NT2/D1 (cell line): Measurements from ENCODE around the gene DCUN1D3.

Experiments
- DNase-seq: peaks from one replicate; pipeline ENCODE4 v3.0.0-alpha.2; 2011; ENCODE audit warnings: low read depth, low spot score
- H3K27me3 ChIP-seq: 2 replicates; pipeline ENCODE4 v1.6.0; 2011; ENCODE audit warnings: mild to moderate bottlenecking; ENCODE audit not compliant: insufficient read length, insufficient read depth
- H3K36me3 ChIP-seq: 2 replicates; pipeline ENCODE4 v1.6.1; 2011; ENCODE audit warnings: mild to moderate bottlenecking, low read length, mixed read lengths; ENCODE audit not compliant: insufficient read depth, insufficient read length
- H3K4me1 ChIP-seq: 2 replicates; pipeline ENCODE4 v1.5.1; 2011; ENCODE audit not compliant: insufficient read depth, insufficient read length
- H3K4me3 ChIP-seq: 2 replicates; pipeline ENCODE4 v1.5.1; 2011; ENCODE audit warnings: low read depth; ENCODE audit not compliant: insufficient read length
- H3K9ac ChIP-seq: 2 replicates; pipeline ENCODE4 v1.6.0; 2011; ENCODE audit warnings: low read depth; ENCODE audit not compliant: insufficient read length
- H3K9me3 ChIP-seq: 2 replicates; pipeline ENCODE4 v1.5.1; 2011; ENCODE audit warnings: mild to moderate bottlenecking, low read length; ENCODE audit not compliant: insufficient read depth
- SUZ12 ChIP-seq: IDR thresholded peaks from 2 replicates; pipeline ENCODE4 v1.6.1; 2011; ENCODE audit not compliant: insufficient read length, insufficient read depth; ENCODE audit errors: extremely low read depth
- YY1 ChIP-seq: IDR thresholded peaks from 2 replicates; pipeline ENCODE4 v1.6.1; 2011; ENCODE audit not compliant: insufficient read length, insufficient read depth
- ZNF274 ChIP-seq: IDR thresholded peaks from 2 replicates; pipeline ENCODE4 v1.6.1; 2011; ENCODE audit warnings: mild to moderate bottlenecking, low read depth, low read length

DCUN1D3 gene

GRCh38 chr16:20826039-20826566 is 74.1 kb downstream of the DCUN1D3 start:
- Histone ChIP-seq H3K27me3 (no peaks in the 10 kb centered on the region), H3K9me3 (no peaks in the 10 kb centered on the region), H3K4me3 (no peak overlapping the region), H3K4me1 (no peaks in the 10 kb centered on the region), H3K36me3 (peaks cover 67% of the 10 kb centered on the region), H3K9ac (no peak overlapping the region)
- TF ChIP-seq ZNF274 (no peak), SUZ12 (no peak), YY1 (no peak)
- no peak for DNase-seq

- no peaks in the 10 kb centered on the region for H3K4me1 ChIP-seq
- DNase-seq, result no peak
- no peak overlapping the region for H3K4me3 ChIP-seq
- H3K27me3 ChIP-seq, result no peaks in the 10 kb centered on the region
- no peak for TF ChIP-seq ZNF274
- H3K9ac ChIP-seq, result no peak overlapping the region
- H3K36me3 ChIP-seq, result peaks cover 58% of the 10 kb centered on the region
- no peaks in the 10 kb centered on the region for H3K9me3 ChIP-seq
Observed at GRCh38 chr16:20822521-20823325, 77.4 kb downstream of the DCUN1D3 start.

GRCh38 chr16:20821682-20822081 is 78.5 kb downstream of the DCUN1D3 start:
- Histone ChIP-seq H3K4me3 (no peak overlapping the region), H3K4me1 (no peaks in the 10 kb centered on the region), H3K9me3 (no peaks in the 10 kb centered on the region), H3K36me3 (peaks cover 55% of the 10 kb centered on the region), H3K9ac (no peak overlapping the region), H3K27me3 (no peaks in the 10 kb centered on the region)
- TF ChIP-seq ZNF274, result no peak
- TF ChIP-seq SUZ12, result no peak
- no peak for TF ChIP-seq YY1
- DNase-seq, result no peak

GRCh38 chr16:20818929-20819585 is 81.1 kb downstream of the DCUN1D3 start:
- Histone ChIP-seq H3K4me1 (no peaks in the 10 kb centered on the region), H3K9ac (no peak overlapping the region), H3K9me3 (no peaks in the 10 kb centered on the region), H3K36me3 (peaks cover 67% of the 10 kb centered on the region), H3K27me3 (no peaks in the 10 kb centered on the region), H3K4me3 (no peak overlapping the region)
- TF ChIP-seq SUZ12 (no peak), ZNF274 (no peak), YY1 (no peak)
- DNase-seq, result no peak

- no peak for TF ChIP-seq SUZ12
- TF ChIP-seq ZNF274, result no peak
- Histone ChIP-seq H3K27me3 (no peaks in the 10 kb centered on the region), H3K36me3 (peaks cover 59% of the 10 kb centered on the region), H3K4me3 (no peak overlapping the region), H3K4me1 (no peaks in the 10 kb centered on the region), H3K9ac (no peak overlapping the region), H3K9me3 (no peaks in the 10 kb centered on the region)
- DNase-seq, result no peak
Observed at GRCh38 chr16:20814784-20815183, 85.4 kb downstream of the DCUN1D3 start.

GRCh38 chr16:20812510-20812909 is 87.6 kb downstream of the DCUN1D3 start:
- Histone ChIP-seq H3K9me3 (no peaks in the 10 kb centered on the region), H3K4me3 (no peak overlapping the region), H3K27me3 (no peaks in the 10 kb centered on the region), H3K36me3 (peaks cover 59% of the 10 kb centered on the region), H3K9ac (no peak overlapping the region), H3K4me1 (peaks cover 4% of the 10 kb centered on the region)
- no peak for DNase-seq
- TF ChIP-seq ZNF274 (no peak), YY1 (no peak), SUZ12 (no peak)

GRCh38 chr16:20811889-20812439 is 88.2 kb downstream of the DCUN1D3 start:
- H3K9me3 ChIP-seq, result no peaks in the 10 kb centered on the region
- no peak overlapping the region for H3K4me3 ChIP-seq
- TF ChIP-seq SUZ12 (no peak), YY1 (no peak), ZNF274 (no peak)
- H3K4me1 ChIP-seq, result peaks cover 4% of the 10 kb centered on the region
- no peak overlapping the region for H3K9ac ChIP-seq
- DNase-seq, result no peak
- no peaks in the 10 kb centered on the region for H3K27me3 ChIP-seq
- H3K36me3 ChIP-seq, result peaks cover 54% of the 10 kb centered on the region
